GM12878 (cell line): Measurements from ENCODE around the gene PPM1G. TPM values are rescaled to one million over a fixed set of nuclear protein-coding genes. Genes with fewer than 3 reads are reported as not detected.

ENCODE experiments used
- CHD2 ChIP-seq: IDR thresholded peaks from 2 replicates; pipeline ENCODE4 v1.6.1; 2011; ENCODE audit warnings: low read depth, low read length, improper control_type of control experiment, borderline replicate concordance
- ESRRA ChIP-seq: IDR thresholded peaks from 2 replicates; pipeline ENCODE4 v1.6.1; 2012; ENCODE audit warnings: mild to moderate bottlenecking, low read length, improper control_type of control experiment
- HDAC6 ChIP-seq: fragments of 200-600 bp; sonication (generic); IDR thresholded peaks from one replicate; pipeline ENCODE4 v1.8.0; 2017; ENCODE audit warnings: antibody characterized with exemption; ENCODE audit not compliant: unreplicated experiment
- MTA2 ChIP-seq: fragments of 450-650 bp; IDR thresholded peaks from 2 replicates; pipeline ENCODE4 v1.6.1; 2016; ENCODE audit warnings: low read depth, mild to moderate bottlenecking, moderate library complexity
- NFYB ChIP-seq: IDR thresholded peaks from 2 replicates; pipeline ENCODE4 v1.6.1; 2011; ENCODE audit warnings: low read depth, mild to moderate bottlenecking, low read length, improper control_type of control experiment, moderate library complexity; ENCODE audit not compliant: insufficient read depth
- NR2C1 ChIP-seq: fragments of 450-650 bp; IDR thresholded peaks from 2 replicates; pipeline ENCODE4 v1.6.1; 2017; ENCODE audit warnings: antibody characterized with exemption, mild to moderate bottlenecking, moderate library complexity
- TCF12 ChIP-seq: IDR thresholded peaks from 2 replicates; pipeline ENCODE4 v1.6.1; 2011; ENCODE audit warnings: low read depth, mild to moderate bottlenecking, low read length
- WRNIP1 ChIP-seq: IDR thresholded peaks from 2 replicates; pipeline ENCODE4 v1.6.1; 2011; ENCODE audit warnings: low read depth, low read length, improper control_type of control experiment, borderline replicate concordance
- ZSCAN29 ChIP-seq: fragments of 450-650 bp; IDR thresholded peaks from 2 replicates; pipeline ENCODE4 v1.6.1; 2017; ENCODE audit warnings: mild to moderate bottlenecking, moderate library complexity
- polyA plus RNA-seq, 11 experiments: library from polyadenylated mRNA; depleted of rRNA in 4 of 11; unstranded in 6 of 11; stranded (reverse) in 5 of 11; fragments of >200 nt; fragmentation: Nextera tagmentation in 4 of 11; fragmentation: Illumina TruSeq in 1 of 11; extraction: Ambion mirVana in 4 of 11; extraction: Trizol in 1 of 11; gene quantifications; 1 replicate in 1 of 11; 2 replicates in 10 of 11; pipeline versions ENCODE4 v1.2.1 to v1.2.3, GENCODE V29; 2011 to 2016; ENCODE audit warnings: inconsistent platforms in 2 of 11, missing spikeins in 2 of 11, low read depth in 1 of 11
- total RNA-seq, 4 experiments: library from RNA; depleted of rRNA in 3 of 4; stranded (reverse); fragments of >200 nt in 3 of 4; fragmentation: Illumina TruSeq in 1 of 4; extraction: Trizol in 1 of 4; gene quantifications; 2 replicates each; pipeline versions ENCODE4 v1.2.1 to v1.2.3, GENCODE V29; 2013 to 2021
- TF ChIP-seq, protein P1 (sequence below): fragments of 450-650 bp; IDR thresholded peaks from 2 replicates; pipeline ENCODE4 v1.6.1; 2016; ENCODE audit warnings: mild to moderate bottlenecking, moderate library complexity, borderline replicate concordance
- TF ChIP-seq, protein P2 (sequence below): IDR thresholded peaks from 2 replicates; pipeline ENCODE4 v1.6.1; 2011; ENCODE audit warnings: mild to moderate bottlenecking, low read depth, low read length, moderate library complexity; ENCODE audit not compliant: insufficient replicate concordance
- TF ChIP-seq, protein P3 (sequence below): IDR thresholded peaks from 2 replicates; pipeline ENCODE4 v1.6.1; 2012; ENCODE audit warnings: low read depth, low read length, improper control_type of control experiment
- TF ChIP-seq, protein P4 (sequence below): IDR thresholded peaks from 2 replicates; pipeline ENCODE4 v1.6.1; 2011; ENCODE audit warnings: borderline replicate concordance, low read depth, mild to moderate bottlenecking, moderate library complexity, mixed read lengths, low read length; ENCODE audit not compliant: insufficient read depth; ENCODE audit errors: extremely low read length
- TF ChIP-seq, protein P5 (sequence below): fragments of 150-350 bp; IDR thresholded peaks from 2 replicates; pipeline ENCODE4 v1.6.1; 2016; ENCODE audit warnings: low read depth, low read length
- TF ChIP-seq, protein P6 (sequence below), 3 experiments: IDR thresholded peaks in 2 of 3; conservative IDR thresholded peaks in 1 of 3; 2 replicates each; pipeline ENCODE4 v1.5.1; 2011; ENCODE audit warnings: low read depth in 3 of 3, low read length in 3 of 3, mild to moderate bottlenecking in 3 of 3, control low read depth in 2 of 3, moderate library complexity in 2 of 3, inconsistent platforms in 1 of 3, mixed read lengths in 1 of 3; ENCODE audit not compliant: control insufficient read depth in 2 of 3, insufficient read depth in 1 of 3; ENCODE audit errors: extremely low read depth in 1 of 3

The PPM1G gene
- total and polyA plus RNA-seq, 10 of the 15 experiments (the other 5 are each of a cell fraction or from before 2014, with no cell fraction given), result 68.8 to 171 (median 121) TPM

DNA sequence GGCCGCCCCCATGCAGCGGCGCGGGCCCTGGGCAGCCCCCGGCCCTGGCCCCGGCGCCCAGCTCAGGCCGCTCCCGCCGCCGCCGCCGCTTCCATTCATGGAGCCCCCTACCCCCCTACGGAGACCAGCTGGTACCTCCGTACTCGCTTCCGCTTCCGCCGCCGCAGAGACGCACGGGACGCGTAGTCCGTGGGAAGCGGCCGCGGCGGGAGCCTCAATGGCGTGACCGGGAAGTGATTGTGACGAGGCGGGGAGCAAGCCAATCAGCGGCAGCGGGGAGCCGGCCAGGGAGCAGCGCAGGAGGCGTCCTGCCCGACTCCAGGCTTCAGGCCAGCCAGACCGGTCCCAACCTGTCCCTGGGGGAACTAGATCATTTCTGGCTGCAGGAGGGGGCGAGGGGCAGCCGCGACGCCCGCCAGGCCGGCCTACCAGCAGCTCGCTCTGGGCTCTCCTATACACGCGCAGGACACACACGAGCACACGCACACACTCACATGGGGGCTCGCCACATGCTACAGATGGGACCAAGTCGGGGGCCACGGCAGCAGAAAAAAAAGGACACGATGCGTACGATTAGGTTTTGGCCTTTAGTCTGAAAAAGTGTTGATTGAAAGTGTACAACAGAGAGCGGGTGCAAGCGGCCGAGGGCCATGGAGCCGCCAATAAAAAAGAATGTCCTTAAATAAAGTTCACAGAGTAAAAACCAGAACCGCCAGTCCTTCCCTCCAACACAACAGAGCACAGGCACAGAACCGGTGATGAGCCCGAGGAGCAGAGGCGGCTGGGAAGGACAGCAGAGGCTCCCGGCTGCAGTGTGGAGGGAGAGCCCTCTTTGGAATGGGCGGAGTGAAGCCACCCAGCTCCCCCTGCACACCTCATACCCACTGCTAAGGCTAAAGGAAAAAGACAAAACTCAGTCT, 28.5 kb downstream of the PPM1G start, which contains the start of gene ZNF513 (continued):
- TF ChIP-seq, protein P1, sequence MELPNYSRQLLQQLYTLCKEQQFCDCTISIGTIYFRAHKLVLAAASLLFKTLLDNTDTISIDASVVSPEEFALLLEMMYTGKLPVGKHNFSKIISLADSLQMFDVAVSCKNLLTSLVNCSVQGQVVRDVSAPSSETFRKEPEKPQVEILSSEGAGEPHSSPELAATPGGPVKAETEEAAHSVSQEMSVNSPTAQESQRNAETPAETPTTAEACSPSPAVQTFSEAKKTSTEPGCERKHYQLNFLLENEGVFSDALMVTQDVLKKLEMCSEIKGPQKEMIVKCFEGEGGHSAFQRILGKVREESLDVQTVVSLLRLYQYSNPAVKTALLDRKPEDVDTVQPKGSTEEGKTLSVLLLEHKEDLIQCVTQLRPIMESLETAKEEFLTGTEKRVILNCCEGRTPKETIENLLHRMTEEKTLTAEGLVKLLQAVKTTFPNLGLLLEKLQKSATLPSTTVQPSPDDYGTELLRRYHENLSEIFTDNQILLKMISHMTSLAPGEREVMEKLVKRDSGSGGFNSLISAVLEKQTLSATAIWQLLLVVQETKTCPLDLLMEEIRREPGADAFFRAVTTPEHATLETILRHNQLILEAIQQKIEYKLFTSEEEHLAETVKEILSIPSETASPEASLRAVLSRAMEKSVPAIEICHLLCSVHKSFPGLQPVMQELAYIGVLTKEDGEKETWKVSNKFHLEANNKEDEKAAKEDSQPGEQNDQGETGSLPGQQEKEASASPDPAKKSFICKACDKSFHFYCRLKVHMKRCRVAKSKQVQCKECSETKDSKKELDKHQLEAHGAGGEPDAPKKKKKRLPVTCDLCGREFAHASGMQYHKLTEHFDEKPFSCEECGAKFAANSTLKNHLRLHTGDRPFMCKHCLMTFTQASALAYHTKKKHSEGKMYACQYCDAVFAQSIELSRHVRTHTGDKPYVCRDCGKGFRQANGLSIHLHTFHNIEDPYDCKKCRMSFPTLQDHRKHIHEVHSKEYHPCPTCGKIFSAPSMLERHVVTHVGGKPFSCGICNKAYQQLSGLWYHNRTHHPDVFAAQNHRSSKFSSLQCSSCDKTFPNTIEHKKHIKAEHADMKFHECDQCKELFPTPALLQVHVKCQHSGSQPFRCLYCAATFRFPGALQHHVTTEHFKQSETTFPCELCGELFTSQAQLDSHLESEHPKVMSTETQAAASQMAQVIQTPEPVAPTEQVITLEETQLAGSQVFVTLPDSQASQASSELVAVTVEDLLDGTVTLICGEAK, result peak; percentile 93
- TF ChIP-seq WRNIP1 (no peak), ESRRA (no peak), CHD2 (peak; percentile 74; the same call in 1 of the 2 replicates), NR2C1 (peak; percentile 96), TCF12 (0 out of 2 replicates have a peak, but pooled peaks have one; percentile 7), HDAC6 (no peak), ZSCAN29 (0 out of 2 replicates have a peak, but pooled peaks have one; percentile 38), MTA2 (no peak), NFYB (peak; percentile 93)
- TF ChIP-seq, protein P2, sequence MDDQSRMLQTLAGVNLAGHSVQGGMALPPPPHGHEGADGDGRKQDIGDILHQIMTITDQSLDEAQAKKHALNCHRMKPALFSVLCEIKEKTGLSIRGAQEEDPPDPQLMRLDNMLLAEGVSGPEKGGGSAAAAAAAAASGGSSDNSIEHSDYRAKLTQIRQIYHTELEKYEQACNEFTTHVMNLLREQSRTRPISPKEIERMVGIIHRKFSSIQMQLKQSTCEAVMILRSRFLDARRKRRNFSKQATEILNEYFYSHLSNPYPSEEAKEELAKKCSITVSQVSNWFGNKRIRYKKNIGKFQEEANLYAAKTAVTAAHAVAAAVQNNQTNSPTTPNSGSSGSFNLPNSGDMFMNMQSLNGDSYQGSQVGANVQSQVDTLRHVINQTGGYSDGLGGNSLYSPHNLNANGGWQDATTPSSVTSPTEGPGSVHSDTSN, result peak; percentile 29
- TF ChIP-seq, protein P3, sequence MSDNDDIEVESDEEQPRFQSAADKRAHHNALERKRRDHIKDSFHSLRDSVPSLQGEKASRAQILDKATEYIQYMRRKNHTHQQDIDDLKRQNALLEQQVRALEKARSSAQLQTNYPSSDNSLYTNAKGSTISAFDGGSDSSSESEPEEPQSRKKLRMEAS, result peak; percentile 61; the same call in 1 of the 2 replicates
- TF ChIP-seq, protein P4, sequence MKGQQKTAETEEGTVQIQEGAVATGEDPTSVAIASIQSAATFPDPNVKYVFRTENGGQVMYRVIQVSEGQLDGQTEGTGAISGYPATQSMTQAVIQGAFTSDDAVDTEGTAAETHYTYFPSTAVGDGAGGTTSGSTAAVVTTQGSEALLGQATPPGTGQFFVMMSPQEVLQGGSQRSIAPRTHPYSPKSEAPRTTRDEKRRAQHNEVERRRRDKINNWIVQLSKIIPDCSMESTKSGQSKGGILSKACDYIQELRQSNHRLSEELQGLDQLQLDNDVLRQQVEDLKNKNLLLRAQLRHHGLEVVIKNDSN, result peak; percentile 19
- TF ChIP-seq, protein P5, sequence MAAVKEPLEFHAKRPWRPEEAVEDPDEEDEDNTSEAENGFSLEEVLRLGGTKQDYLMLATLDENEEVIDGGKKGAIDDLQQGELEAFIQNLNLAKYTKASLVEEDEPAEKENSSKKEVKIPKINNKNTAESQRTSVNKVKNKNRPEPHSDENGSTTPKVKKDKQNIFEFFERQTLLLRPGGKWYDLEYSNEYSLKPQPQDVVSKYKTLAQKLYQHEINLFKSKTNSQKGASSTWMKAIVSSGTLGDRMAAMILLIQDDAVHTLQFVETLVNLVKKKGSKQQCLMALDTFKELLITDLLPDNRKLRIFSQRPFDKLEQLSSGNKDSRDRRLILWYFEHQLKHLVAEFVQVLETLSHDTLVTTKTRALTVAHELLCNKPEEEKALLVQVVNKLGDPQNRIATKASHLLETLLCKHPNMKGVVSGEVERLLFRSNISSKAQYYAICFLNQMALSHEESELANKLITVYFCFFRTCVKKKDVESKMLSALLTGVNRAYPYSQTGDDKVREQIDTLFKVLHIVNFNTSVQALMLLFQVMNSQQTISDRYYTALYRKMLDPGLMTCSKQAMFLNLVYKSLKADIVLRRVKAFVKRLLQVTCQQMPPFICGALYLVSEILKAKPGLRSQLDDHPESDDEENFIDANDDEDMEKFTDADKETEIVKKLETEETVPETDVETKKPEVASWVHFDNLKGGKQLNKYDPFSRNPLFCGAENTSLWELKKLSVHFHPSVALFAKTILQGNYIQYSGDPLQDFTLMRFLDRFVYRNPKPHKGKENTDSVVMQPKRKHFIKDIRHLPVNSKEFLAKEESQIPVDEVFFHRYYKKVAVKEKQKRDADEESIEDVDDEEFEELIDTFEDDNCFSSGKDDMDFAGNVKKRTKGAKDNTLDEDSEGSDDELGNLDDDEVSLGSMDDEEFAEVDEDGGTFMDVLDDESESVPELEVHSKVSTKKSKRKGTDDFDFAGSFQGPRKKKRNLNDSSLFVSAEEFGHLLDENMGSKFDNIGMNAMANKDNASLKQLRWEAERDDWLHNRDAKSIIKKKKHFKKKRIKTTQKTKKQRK, result no peak
- TF ChIP-seq, protein P6, sequence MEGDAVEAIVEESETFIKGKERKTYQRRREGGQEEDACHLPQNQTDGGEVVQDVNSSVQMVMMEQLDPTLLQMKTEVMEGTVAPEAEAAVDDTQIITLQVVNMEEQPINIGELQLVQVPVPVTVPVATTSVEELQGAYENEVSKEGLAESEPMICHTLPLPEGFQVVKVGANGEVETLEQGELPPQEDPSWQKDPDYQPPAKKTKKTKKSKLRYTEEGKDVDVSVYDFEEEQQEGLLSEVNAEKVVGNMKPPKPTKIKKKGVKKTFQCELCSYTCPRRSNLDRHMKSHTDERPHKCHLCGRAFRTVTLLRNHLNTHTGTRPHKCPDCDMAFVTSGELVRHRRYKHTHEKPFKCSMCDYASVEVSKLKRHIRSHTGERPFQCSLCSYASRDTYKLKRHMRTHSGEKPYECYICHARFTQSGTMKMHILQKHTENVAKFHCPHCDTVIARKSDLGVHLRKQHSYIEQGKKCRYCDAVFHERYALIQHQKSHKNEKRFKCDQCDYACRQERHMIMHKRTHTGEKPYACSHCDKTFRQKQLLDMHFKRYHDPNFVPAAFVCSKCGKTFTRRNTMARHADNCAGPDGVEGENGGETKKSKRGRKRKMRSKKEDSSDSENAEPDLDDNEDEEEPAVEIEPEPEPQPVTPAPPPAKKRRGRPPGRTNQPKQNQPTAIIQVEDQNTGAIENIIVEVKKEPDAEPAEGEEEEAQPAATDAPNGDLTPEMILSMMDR (IDR thresholded peaks at IDR 0.05 in 2 of 3, conservative IDR thresholded peaks at IDR 0.05 in 1 of 3; ENCODE audit: control insufficient read depth in 2 of 3, extremely low read depth in 1 of 3, insufficient read depth in 1 of 3, low read depth in 3 of 3, low read length in 3 of 3), result no peak
